ENCODE measurements around the gene ACTR1A.
A peak's percentile ranks its signal among the peaks of the same experiment; 100 is the strongest.
"Not testable (repeated sequence)": the region's sequence is repeated elsewhere in the genome, so short reads cannot be mapped to it uniquely, and the experiment has no call there.

The ACTR1A gene

GRCh38 chr10:102454662-102455487 lies 47.6 kb downstream of the ACTR1A start:
- DNase-seq (ENCODE audit: low read depth): not testable (repeated sequence)

GRCh38 chr10:102453502-102453901 lies 49.0 kb downstream of the ACTR1A start:
- DNase-seq (ENCODE audit: low read depth): no peak

GRCh38 chr10:102452672-102453340 lies 49.7 kb downstream of the ACTR1A start:
- DNase-seq (ENCODE audit: low read depth): peak; percentile 31

GRCh38 chr10:102451105-102451969 lies 51.2 kb downstream of the ACTR1A start, which contains the start of gene C10orf95:
Gene C10orf95, minus strand, starts transcription at chr10:102451543. Its CDS starts 450 bp downstream, at chr10:102451093.
- DNase-seq (ENCODE audit: low read depth): no peak

GRCh38 chr10:102450374-102451104 lies 52.0 kb downstream of the ACTR1A start:
- DNase-seq (ENCODE audit: low read depth): peak; percentile 56

- DNase-seq (ENCODE audit: low read depth): no peak
These were observed 52.5 kb downstream of the ACTR1A start for GRCh38 chr10:102450124-102450373.

GRCh38 chr10:102449321-102450123 lies 53.0 kb downstream of the ACTR1A start:
- DNase-seq (ENCODE audit: low read depth): peak; percentile 70

- no peak for DNase-seq (ENCODE audit: low read depth)
These were observed 57.7 kb downstream of the ACTR1A start for GRCh38 chr10:102444851-102445250.

- DNase-seq (ENCODE audit: low read depth): no peak
These were observed 64.1 kb downstream of the ACTR1A start for GRCh38 chr10:102438374-102438773.

GRCh38 chr10:102437515-102437914 lies 65.0 kb downstream of the ACTR1A start:
- no peak for DNase-seq (ENCODE audit: low read depth)

- no peak for DNase-seq (ENCODE audit: low read depth)
These were observed 66.2 kb downstream of the ACTR1A start for GRCh38 chr10:102436312-102436711.

GRCh38 chr10:102435529-102436233 lies 66.8 kb downstream of the ACTR1A start:
- no peak for DNase-seq (ENCODE audit: low read depth)

- DNase-seq (ENCODE audit: low read depth): no peak
These were observed 67.4 kb downstream of the ACTR1A start for GRCh38 chr10:102435133-102435497.

- no peak for DNase-seq (ENCODE audit: low read depth)
These were observed 67.9 kb downstream of the ACTR1A start for GRCh38 chr10:102434394-102435132.

GRCh38 chr10:102433619-102434046 lies 68.9 kb downstream of the ACTR1A start:
- DNase-seq (ENCODE audit: low read depth): no peak

- DNase-seq (ENCODE audit: low read depth): peak; percentile 93
These were observed 70.2 kb downstream of the ACTR1A start, which contains the start of gene CUEDC2 for GRCh38 chr10:102432162-102432950. Gene CUEDC2, minus strand, starts transcription at chr10:102432574. Its CDS starts 7,386 bp downstream, at chr10:102425188.

- DNase-seq (ENCODE audit: low read depth): no peak
These were observed 70.9 kb downstream of the ACTR1A start for GRCh38 chr10:102431452-102432124.

GRCh38 chr10:102429468-102429867 lies 73.0 kb downstream of the ACTR1A start:
- no peak for DNase-seq (ENCODE audit: low read depth)

Data from stimulated activated CD8-positive, alpha-beta memory T cell treated with anti-CD3 and anti-CD28 coated beads, Interleukin-7, amount 100 ng/mL, for 24 hours (primary cell).